A673 (cell line): ENCODE measurements around the gene RS1. TPM values are rescaled to one million over a fixed set of nuclear protein-coding genes. Genes with fewer than 3 reads are reported as not detected.

Experiments used
- BruUV-seq: library from RNA; stranded (reverse); fragments of 400-500 nt; replicated peaks from 2 replicates; lab custom pipeline; 2021; lab: Mats Ljungman, UMichigan
- CTCF ChIA-PET: fragments of 300-600 bp; sonication (Branson Sonifier 250); formaldehyde crosslinking; loops from one replicate; lab custom pipeline; 2022; ENCODE audit warnings: antibody characterized with exemption; lab: Charles Lee
- POLR2A ChIA-PET: fragments of 300-600 bp; sonication (Branson Sonifier 250); formaldehyde crosslinking; loops from one replicate; lab custom pipeline; 2022; ENCODE audit warnings: antibody characterized with exemption; ENCODE audit not compliant: low non-redundant PET; lab: Charles Lee
- DNase-seq: peaks from one replicate; pipeline ENCODE4 v3.0.0-alpha.2; 2015; ENCODE audit warnings: low spot score
- H3K27ac ChIP-seq: fragments of 200-600 bp; sonication (generic); 2 replicates; pipeline ENCODE4 v1.5.1; 2016; ENCODE audit warnings: mixed run types, low read depth, mild to moderate bottlenecking, mixed read lengths, antibody characterized with exemption, low read length; ENCODE audit not compliant: poor library complexity, severe bottlenecking
- H3K27me3 ChIP-seq: fragments of 200-600 bp; sonication (generic); replicated peaks from 2 replicates; pipeline ENCODE4 v1.6.1; 2017; ENCODE audit warnings: mixed run types, low read depth, mild to moderate bottlenecking, mixed read lengths, antibody characterized with exemption, low read length; ENCODE audit not compliant: insufficient read depth, poor library complexity
- H3K36me3 ChIP-seq: fragments of 200-600 bp; sonication (generic); 2 replicates; pipeline ENCODE4 v1.6.1; 2016; ENCODE audit warnings: mixed run types, mild to moderate bottlenecking, mixed read lengths, antibody characterized with exemption, low read length; ENCODE audit not compliant: insufficient read depth, poor library complexity, severe bottlenecking
- H3K4me1 ChIP-seq: fragments of 200-600 bp; sonication (generic); 2 replicates; pipeline ENCODE4 v1.6.1; 2017; ENCODE audit warnings: mixed run types, mild to moderate bottlenecking, mixed read lengths, antibody characterized with exemption, low read length; ENCODE audit not compliant: insufficient read depth, poor library complexity, severe bottlenecking
- H3K4me3 ChIP-seq: fragments of 200-600 bp; sonication (generic); 2 replicates; pipeline ENCODE4 v1.5.1; 2016; ENCODE audit warnings: low read depth, mixed run types, mild to moderate bottlenecking, mixed read lengths, low read length; ENCODE audit not compliant: poor library complexity, severe bottlenecking
- H3K9me3 ChIP-seq: fragments of 200-600 bp; sonication (generic); 2 replicates; pipeline ENCODE4 v1.6.1; 2016; ENCODE audit warnings: mixed run types, low read depth, mild to moderate bottlenecking, mixed read lengths, antibody characterized with exemption, low read length; ENCODE audit not compliant: poor library complexity, severe bottlenecking
- EZH2 ChIP-seq: fragments of 200-600 bp; sonication (generic); IDR thresholded peaks from 2 replicates; pipeline ENCODE4 v1.6.1; 2017; ENCODE audit warnings: borderline replicate concordance, low read depth, mild to moderate bottlenecking, mixed read lengths, antibody characterized with exemption, low read length; ENCODE audit not compliant: poor library complexity, severe bottlenecking
- intact Hi-C: fragments of 100-400 bp; cut with micrococcal nuclease; formaldehyde crosslinking; loops from one replicate; pipeline ENCODE4 v1.10.0; 2022; ENCODE audit not compliant: unreplicated experiment
- total RNA-seq: library from RNA; stranded (reverse); gene quantifications from 2 replicates; pipeline ENCODE4 v1.2.3, GENCODE V29; 2021
- TF ChIP-seq, protein P1 (sequence below): fragments of 300-800, 200-600 bp; sonication (generic); conservative IDR thresholded peaks from 2 replicates; pipeline ENCODE4 v1.5.1; 2017; ENCODE audit warnings: low read depth, mild to moderate bottlenecking, antibody characterized with exemption, low read length, moderate library complexity, mixed read lengths

RS1 gene
- total RNA-seq, 1 experiment from 2014 or later, result not detected

GRCh38 chrX:18674417-18674787 is 2.5 kb upstream of the RS1 start:
- no TSS peak for BruUV-seq
- intact Hi-C loops, result loop anchor here (10.0 kb wide), 2 partner anchors 210 to 280 kb away; no protein-coding TSS in a partner anchor
- peak overlapping the region; percentile 61 for H3K27ac ChIP-seq
- POLR2A ChIA-PET, result no interaction called here
- TF ChIP-seq, protein P1, sequence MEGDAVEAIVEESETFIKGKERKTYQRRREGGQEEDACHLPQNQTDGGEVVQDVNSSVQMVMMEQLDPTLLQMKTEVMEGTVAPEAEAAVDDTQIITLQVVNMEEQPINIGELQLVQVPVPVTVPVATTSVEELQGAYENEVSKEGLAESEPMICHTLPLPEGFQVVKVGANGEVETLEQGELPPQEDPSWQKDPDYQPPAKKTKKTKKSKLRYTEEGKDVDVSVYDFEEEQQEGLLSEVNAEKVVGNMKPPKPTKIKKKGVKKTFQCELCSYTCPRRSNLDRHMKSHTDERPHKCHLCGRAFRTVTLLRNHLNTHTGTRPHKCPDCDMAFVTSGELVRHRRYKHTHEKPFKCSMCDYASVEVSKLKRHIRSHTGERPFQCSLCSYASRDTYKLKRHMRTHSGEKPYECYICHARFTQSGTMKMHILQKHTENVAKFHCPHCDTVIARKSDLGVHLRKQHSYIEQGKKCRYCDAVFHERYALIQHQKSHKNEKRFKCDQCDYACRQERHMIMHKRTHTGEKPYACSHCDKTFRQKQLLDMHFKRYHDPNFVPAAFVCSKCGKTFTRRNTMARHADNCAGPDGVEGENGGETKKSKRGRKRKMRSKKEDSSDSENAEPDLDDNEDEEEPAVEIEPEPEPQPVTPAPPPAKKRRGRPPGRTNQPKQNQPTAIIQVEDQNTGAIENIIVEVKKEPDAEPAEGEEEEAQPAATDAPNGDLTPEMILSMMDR, result no peak
- TF ChIP-seq EZH2, result no peak
- peak overlapping the region; percentile 65 for H3K4me3 ChIP-seq
- H3K4me1 ChIP-seq, result no peaks in the 10 kb centered on the region
- no peak for DNase-seq
- no peaks in the 10 kb centered on the region for H3K9me3 ChIP-seq
- CTCF ChIA-PET, result no interaction called here
- no peaks in the 10 kb centered on the region for H3K36me3 ChIP-seq
- no peaks in the 10 kb centered on the region for H3K27me3 ChIP-seq

DNA sequence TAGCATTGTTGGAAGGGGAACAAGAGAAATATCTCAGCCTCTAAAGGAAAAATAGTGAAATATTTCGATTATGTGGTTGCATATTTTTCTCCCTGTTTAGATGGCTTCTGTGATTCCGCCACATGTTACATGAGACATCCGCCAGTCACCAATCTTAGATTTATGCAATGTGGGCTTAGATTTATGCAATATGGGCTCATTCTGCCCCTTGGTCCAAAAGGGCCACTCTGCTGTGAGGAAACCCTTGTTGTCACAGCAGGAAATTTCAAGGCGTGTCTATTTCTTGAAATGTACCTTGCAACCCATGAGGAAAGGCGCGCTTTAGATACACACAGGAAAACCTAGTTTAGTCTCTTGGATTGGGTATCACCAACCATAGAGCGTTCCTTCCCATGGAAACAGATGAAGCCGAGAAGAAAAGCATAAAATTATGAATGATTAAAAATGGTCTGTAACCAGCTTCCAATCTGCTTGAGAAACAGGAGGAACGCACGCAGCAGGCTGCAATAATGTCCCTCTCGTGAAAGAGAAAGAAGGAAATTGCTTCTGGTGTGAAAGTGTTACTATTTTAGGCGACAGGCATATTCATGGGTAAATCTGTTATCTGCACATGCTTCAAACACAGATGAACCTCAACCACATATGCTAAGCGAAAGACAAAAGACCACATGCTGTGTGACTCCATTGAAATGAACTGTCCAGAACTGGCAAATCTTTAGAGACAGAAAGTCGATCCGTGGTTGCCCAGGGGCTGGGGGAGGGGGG is 3.7 kb downstream of the RS1 start:
- CTCF ChIA-PET, result no interaction called here

GRCh38 chrX:18666614-18667013 is 5.3 kb downstream of the RS1 start:
- no peak for DNase-seq
- Histone ChIP-seq H3K36me3 (no peaks in the 10 kb centered on the region), H3K4me3 (no peak overlapping the region), H3K4me1 (no peaks in the 10 kb centered on the region), H3K27ac (no peak overlapping the region), H3K27me3 (no peaks in the 10 kb centered on the region), H3K9me3 (no peaks in the 10 kb centered on the region)
- BruUV-seq, result no TSS peak
- ChIA-PET POLR2A (no interaction called here), CTCF (no interaction called here)
- intact Hi-C loops, result no loop called here
- TF ChIP-seq, protein P1, result no peak
- no peak for TF ChIP-seq EZH2

More for the DNA sequence above, 3.7 kb downstream of the RS1 start:
- Histone ChIP-seq H3K9me3 (no peaks in the 10 kb centered on the region), H3K4me3 (no peak overlapping the region), H3K36me3 (no peaks in the 10 kb centered on the region), H3K4me1 (no peaks in the 10 kb centered on the region), H3K27me3 (no peaks in the 10 kb centered on the region), H3K27ac (no peak overlapping the region)
- intact Hi-C loops, result no loop called here
- no TSS peak for BruUV-seq
- POLR2A ChIA-PET, result no interaction called here
- no peak for DNase-seq
- TF ChIP-seq, protein P1, result no peak
- no peak for TF ChIP-seq EZH2
